HG02840 (cell line): ENCODE data around the gene SMG1.
"Not testable (repeated sequence)": the region's sequence is repeated elsewhere in the genome, so short reads cannot be mapped to it uniquely, and the experiment has no call there.

Source experiments
- ATAC-seq: cut with Tn5 transposase; IDR thresholded peaks from one replicate; pipeline ENCODE4 v1.9.1; 2021; ENCODE audit warnings: mild to moderate bottlenecking, moderate library complexity, moderate number of reproducible peaks; ENCODE audit not compliant: unreplicated experiment, low FRiP score

SMG1 gene

GRCh38 chr16:18802767-18803343 is 123.4 kb downstream of the SMG1 start:
- no peak for ATAC-seq

DNA sequence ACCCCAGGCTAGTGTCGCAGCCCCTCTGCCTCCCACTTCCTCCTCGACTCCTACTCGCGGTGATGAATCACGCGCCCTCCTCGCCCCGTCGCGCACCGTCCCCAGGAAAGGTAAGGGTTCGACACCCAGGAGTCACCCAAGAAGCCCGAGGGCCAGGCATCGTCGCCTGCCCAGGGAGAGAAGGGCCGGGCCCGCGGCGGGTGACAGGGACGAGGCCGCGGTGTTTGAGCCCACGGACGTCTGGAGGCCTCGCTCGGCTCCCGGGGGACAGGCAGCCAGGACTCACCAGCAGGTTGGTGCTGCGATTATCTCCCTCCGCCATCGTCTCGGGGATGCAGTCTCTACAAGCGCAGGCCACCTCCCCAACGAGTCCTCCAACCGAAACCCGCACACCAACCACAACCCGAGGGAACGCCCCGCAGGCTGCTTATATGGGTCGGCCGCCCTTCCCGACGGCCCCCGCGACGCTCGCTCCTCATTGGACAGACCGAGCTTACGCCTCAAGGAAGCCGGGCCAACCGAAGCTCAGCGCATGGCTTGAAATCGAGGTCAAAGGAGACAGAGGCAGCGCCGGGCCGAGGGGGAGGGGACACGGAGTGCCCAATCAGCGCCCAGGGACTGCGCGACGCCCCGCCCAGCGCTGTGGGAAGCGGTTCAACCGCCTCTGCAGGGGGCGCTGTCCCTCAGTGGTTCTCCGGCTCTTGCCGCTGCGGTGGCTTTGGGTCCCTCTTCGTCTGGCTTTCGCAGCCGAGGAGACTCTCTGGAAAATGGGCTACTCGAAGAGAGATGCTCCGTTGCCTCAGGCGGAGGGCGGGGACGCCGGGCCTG is 124.8 kb downstream of the SMG1 start, which contains the start of gene ARL6IP1:
ARL6IP1 (minus strand) TSS at position 405 of the 828 bp plus-strand sequence; CDS start at position 322, 83 bp downstream.
- ATAC-seq, result peak; percentile 95

DNA sequence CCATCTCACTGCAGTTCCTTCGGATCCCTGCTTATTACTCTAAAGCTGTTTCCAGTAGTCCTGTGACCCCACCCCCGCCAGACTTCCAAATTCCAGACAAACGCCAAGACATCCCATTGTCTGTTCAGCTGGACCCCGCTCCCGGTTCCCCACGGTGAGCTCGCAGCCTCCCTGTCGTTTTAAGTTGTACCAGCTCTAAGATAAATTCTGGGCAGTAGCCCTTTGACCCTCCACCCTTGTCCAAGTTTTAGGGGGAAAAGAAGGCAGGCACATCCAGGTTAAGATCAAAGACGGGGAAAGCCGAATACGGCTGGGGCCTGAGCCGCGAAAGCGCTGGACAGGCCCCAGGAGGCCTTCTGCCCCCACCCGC is 125.4 kb downstream of the SMG1 start:
- no peak for ATAC-seq

- no peak for ATAC-seq
Measured at GRCh38 chr16:18800293-18800692, 125.9 kb downstream of the SMG1 start.

GRCh38 chr16:18799500-18799899 is 126.7 kb downstream of the SMG1 start:
- no peak for ATAC-seq

- no peak for ATAC-seq
Measured at GRCh38 chr16:18797746-18798145, 128.5 kb downstream of the SMG1 start.

GRCh38 chr16:18796377-18796776 is 129.8 kb downstream of the SMG1 start:
- ATAC-seq, result no peak

GRCh38 chr16:18792836-18793433 is 133.3 kb downstream of the SMG1 start:
- ATAC-seq, result no peak

DNA sequence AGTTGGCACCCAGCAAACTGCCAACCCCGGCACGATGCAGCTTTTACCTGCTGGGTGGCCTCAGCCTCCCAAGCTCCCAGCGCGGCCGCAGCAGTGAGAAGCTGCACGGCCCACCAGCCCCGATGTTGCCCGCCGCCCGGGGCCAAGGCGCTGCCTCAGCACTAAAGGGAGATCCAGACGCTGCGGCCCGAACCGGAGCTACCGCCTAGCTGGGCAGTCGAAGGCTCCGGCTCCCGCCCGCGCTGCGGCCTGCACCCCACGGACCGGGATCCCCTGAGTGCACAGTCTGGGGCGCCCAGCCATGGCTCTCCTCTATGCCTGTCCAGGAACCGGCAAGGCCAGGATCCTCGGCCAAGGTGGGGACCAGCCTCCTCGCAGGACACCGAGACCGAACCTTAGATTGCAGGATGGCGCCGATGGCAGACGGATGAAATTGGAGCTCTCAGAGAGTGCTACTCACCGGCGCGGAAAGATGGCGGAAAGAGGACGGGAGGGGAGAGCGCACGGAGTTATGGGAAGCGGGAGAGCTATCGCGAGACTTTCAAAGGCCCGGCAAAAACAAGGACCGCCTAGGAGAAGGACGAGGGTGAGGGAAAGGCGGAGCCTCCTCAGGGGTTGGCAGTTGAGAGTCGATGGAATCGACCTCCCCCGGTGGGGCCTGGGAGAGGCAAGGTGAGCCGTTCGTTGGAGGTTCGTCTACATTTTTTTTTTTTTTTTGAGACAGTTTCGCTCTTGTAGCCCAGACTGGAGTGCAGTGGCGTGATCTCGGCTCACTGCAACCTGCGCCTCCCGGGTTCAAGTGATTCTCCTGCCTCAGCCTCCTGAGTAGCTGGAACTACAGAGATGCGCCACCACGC is 136.1 kb downstream of the SMG1 start, which contains the start of gene RPS15A:
RPS15A (minus strand) TSS at position 485 of the 857 bp plus-strand sequence. CDS start 1,221 bp downstream, outside the sequence.
- ATAC-seq, result peak; percentile 86

DNA sequence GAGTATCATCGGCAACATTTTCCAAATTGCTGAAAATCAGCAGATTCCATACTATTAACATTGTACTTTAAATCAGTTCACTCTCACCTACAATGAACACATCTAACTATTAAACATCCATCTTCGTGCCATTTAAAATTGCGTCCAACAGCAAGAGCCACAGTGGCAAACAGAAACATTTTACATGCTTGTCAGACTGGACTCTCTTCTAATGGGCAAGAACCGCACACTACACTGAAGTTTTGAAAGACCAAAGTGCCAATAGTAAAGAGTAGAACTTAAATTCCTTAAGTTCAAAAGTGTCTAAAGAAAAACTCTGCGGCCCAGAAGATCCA is 136.7 kb downstream of the SMG1 start:
- ATAC-seq, result no peak

DNA sequence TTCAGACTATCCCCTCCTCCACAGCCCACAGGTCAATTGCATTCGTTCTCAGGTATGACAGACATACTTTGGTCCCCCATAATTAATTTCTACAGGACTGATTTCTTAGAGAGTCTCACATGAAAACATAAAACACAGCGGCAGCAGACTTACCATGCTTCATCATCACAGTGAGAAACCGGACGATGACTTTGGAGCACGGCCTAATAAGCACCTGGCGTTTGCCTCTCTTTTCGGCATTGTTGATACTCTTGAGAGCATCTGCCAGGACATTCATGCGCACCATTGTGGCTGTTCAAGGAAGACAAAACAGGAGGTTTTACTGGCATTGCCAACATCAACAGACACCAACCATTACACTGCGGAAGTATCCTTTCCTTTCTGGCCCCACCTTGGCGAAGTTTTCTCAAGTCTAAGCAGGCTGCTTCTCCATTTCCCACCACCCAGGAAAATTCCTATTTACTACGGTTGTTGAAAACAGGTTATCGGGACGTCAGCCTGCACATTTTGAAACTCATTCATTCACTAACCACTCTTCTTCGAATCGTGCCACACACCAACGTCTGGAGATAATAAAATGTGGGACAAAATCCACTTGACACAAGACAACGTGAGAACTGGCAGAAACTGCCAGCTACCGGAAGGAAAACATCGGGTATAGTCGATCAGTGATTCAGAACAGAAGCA is 137.2 kb downstream of the SMG1 start:
- ATAC-seq, result no peak

DNA sequence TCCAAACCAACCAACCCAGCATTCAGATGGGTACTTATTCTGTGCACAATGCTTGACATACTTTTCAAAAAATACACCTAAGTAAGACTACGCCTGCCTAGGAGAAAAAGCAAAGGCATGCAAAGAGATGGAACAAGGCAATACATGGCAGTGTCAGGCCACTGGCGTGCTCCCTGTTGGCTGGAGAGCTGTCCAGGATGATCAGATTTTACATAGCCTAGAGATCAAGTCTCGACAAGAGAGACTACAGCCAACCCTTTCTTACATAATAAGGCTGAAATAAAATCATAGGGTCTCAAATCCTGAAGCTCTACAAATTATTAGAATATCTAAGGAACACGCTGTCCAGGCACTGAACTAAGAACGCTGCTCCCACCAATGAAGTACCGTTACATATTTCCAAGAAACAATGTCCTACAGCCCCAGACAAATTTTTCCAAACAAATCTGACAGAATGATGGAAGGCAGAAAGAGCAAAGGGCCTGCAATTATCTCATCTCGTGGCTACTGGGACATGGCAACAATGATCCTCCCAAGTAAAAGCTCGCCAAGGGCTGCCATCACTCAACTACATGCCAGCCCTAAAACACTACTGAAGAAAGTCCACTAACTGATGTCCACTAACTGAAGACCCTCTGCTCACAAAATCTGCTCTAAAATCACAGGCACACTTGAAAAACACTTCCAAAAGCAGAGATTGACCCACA is 141.1 kb downstream of the SMG1 start:
- no peak for ATAC-seq

DNA sequence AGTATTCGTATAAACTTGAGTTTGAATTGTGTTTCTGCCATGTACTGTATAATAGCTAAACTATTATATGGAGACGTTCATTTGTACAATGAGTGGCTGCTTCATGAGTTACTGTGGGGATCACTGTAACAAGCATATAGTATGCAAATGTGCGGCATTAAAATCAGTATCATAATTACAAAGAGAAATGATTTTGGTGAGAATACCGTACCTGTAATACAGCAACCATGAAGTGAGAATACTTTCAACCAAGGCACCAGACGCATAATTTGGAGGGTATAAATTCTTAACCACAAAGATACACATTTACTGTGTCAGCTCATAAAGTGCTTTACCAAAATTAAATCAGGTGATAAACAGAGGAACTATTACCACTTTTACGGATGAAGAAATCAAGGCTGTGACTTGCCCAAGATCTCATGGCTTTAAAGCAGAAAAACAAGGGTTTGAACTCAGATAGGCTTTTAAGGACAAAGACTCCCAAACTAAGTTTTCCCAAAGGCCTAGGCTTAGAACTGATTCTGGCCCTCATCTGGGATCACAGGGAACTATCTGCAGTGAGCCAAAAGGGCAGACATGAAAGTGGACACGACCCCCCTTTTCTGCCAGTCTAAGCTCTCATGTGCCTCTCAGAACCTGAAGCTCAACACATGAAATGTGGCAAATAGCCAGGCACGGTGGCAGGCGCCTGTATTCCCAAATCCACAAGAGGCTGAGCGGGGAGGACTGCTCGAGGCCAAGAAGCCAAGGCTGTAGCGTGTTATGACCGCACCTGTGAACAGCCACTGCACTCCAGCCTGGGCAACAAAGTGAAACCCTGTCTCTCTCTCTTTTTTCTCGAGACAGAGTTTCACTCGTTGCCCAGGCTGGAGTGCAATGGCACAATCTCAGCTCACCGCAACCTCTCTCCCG is 142.5 kb downstream of the SMG1 start:
- ATAC-seq, result no peak

GRCh38 chr16:18782697-18783429 is 143.3 kb downstream of the SMG1 start:
- ATAC-seq, result no peak

DNA sequence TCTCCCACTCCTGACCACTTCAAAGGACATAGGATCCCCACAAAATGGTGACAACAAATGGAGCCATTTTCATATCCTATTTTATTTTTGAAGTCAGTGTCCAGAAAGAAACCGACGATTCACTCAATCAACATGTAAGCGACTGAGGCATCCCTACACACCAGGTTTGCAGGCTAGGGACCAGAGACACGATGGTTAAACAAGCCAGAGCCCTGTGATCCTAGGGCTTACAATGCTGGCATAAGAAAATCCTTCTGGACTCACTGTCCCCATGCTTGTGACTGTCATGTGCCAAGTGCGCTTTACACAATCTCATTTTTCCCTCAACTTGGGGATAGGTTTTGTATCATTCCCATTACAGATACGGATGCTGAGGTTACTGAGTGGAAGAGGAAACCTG is 145.0 kb downstream of the SMG1 start:
- not testable (repeated sequence) for ATAC-seq

DNA sequence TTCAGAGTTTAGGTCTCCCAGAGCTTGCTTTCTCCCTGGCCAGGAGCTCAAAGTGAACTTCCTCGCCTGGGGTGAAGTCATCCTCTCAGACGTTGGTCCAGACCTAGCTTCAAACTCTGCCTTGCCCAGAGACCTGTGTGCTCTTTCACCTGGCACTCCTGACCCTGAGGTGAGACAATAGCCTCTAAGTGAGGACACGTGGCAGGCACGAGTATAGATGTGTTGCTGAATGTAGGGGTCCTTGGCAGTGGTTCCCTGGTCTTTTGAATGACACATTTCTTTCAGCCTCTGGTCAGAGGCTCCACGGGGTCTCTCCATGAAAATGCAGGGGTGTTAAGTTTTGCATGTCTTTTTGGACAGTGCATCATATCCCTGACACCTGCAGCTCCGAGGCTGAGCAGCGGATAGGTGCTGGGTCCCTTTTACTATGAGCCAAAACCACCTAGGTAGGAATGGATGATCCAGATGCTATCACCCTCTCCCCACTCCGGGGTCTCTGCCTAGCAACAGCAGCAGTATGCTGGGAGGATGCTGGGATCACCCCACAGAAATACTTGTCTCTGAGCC is 145.7 kb downstream of the SMG1 start:
- ATAC-seq, result not testable (repeated sequence)

DNA sequence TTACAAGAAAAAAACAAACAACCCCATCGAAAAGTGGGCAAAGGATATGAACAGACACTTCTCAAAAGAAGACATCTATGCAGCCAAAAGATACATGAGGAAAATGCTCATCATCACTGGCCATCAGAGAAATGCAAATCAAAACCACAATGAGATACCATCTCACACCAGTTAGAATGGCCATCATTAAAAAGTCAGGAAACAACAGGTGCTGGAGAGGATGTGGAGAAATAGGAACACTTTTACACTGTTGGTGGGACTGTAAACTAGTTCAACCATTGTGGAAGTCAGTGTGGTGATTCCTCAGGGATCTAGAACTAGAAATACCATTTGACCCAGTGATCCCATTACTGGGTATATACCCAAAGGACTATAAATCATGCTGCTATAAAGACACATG is 148.5 kb downstream of the SMG1 start:
- not testable (repeated sequence) for ATAC-seq
